HG03558 (cell line): ENCODE data around the gene CYP3A4.
"Not testable (repeated sequence)": the region's sequence is repeated elsewhere in the genome, so short reads cannot be mapped to it uniquely, and the experiment has no call there.

ENCODE experiments used
- ATAC-seq: cut with Tn5 transposase; IDR thresholded peaks from one replicate; pipeline ENCODE4 v1.9.1; 2021; ENCODE audit warnings: moderate number of reproducible peaks; ENCODE audit not compliant: unreplicated experiment; ENCODE audit errors: extremely low read depth

CYP3A4 gene

GRCh38 chr7:99762680-99763327, 21.2 kb downstream of the CYP3A4 start:
- ATAC-seq: no peak

DNA sequence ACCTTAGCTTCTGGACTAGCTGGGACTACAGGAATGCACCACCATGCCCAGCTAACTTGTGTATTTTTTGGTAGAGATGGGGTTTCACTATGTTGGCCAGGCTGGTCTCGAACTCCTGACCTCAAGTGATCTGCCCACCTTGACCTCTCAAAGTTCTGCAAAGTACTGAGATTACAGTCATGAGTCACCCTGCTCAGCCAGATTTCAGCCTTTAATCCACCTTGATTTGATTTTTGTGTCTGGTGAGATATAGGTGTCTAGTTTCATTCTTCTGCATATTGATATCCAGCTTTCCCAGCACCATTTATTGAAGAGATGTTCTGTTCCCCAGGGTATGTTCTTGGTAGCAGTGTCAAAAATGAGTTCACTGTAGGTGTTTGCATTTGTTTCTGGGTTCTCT, 28.9 kb downstream of the CYP3A4 start:
- no peak for ATAC-seq

- no peak for ATAC-seq
Measured at GRCh38 chr7:99752356-99752755, 31.6 kb downstream of the CYP3A4 start.

- not testable (repeated sequence) for ATAC-seq
Measured at GRCh38 chr7:99751322-99752052, 32.5 kb downstream of the CYP3A4 start.

DNA sequence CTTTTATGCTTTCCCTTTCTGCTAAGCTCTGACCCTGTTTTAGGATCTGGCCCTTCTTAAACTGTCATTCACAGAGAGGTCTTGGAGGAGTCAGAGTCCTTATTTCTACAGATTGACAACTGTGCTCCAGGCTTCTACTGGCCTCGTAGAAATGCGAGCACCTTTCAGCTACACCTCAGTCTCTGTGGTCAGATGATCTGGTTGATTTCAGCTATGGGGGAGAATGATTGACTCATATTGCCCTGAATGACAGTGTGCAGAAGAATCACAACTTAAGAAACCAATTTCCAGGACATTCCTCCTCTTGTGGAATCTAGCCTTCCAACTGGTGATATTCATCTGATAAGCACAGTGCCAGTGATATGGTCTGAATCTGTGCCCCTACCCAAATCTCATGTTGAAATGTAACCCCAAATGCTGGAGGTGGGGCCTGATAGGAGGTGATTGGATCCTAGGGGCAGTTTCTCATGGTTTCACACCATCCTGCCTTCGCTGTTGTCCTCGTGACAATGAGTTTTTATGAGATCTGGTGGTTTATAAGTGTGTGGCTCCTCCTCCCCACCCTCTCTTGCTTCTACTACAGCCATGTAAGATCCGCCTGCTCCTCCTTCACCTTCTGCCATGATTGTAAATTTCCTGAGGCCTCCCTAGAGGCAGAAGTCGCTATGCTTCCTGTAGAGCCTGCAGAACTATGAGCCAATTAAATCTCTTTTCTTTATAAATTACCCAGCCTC, 35.0 kb downstream of the CYP3A4 start:
- ATAC-seq: no peak

GRCh38 chr7:99746915-99747314, 37.1 kb downstream of the CYP3A4 start:
- ATAC-seq: not testable (repeated sequence)

GRCh38 chr7:99745395-99745794, 38.6 kb downstream of the CYP3A4 start:
- not testable (repeated sequence) for ATAC-seq

DNA sequence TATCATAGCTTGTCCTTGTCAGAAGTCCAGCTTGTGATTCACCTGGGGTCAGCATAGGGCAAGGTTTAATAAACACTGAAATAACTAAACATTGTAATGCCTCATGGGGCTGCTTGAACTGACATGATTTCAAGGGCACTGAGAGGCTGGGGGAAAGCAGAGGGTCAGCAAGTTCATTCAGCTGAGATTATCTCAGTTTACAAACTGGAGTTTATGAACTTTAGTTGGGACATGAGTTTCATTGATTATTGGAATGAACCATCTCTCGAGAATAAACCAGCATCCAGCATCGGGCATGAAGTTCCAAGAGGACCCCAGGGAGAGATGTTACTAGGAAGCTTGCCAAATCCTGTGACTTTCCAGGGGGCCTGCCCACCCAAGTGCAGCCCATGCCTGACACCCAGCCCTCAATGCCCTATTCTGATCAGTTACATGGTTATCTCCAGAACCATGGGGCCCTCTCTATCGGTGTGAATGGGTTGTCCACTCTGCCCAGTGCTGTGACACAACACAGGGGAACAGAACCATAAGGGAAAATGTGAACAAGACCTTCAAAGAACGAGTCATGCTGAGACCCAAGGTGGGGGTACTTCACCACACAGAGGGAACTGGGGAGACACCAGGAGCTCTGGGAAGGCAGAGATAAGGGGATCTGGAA, 41.1 kb downstream of the CYP3A4 start:
- no peak for ATAC-seq

- no peak for ATAC-seq
Measured at GRCh38 chr7:99741441-99741795, 42.6 kb downstream of the CYP3A4 start.

DNA sequence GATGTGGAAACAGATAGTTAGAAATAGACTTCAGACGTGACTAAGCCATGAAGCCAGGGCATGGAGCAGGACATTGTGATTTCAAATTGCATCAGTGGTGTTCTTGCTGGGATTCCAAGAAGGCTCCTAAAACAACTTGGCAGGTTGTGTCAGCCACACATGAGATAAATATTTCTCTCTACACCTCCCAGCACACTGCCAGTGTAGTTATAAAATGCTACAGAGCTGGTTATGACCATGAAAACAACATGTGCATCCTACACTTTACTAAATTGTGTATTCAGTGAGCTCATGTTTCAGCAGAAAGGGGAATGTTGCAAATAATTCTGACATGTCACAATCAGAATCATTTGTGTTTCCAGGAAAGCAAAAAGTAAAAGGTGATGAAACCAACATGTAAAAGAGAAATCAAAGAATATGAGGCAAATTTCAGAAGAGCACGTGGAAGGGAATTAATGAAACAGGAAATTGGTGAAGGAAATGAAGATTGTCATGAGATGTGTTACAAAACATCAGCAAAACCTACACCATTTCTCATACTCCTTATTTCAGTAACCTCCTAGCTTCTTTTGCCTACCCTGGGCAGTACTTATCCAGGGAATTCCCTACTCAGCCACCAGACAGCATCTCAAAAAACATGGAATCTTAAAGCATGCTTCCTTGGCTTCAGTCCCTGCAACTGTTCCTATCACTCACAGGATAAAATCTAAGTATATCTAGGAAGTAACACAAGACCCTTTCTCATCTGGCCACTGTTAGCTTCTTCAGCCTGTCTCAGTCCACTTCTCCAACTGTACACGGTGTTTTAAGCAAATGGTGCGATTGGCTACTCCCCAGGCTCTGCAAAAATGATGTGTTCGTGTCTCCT, 43.2 kb downstream of the CYP3A4 start:
- ATAC-seq: no peak

GRCh38 chr7:99739699-99740572, 44.0 kb downstream of the CYP3A4 start:
- no peak for ATAC-seq

- no peak for ATAC-seq
Measured at GRCh38 chr7:99737726-99738125, 46.3 kb downstream of the CYP3A4 start.

DNA sequence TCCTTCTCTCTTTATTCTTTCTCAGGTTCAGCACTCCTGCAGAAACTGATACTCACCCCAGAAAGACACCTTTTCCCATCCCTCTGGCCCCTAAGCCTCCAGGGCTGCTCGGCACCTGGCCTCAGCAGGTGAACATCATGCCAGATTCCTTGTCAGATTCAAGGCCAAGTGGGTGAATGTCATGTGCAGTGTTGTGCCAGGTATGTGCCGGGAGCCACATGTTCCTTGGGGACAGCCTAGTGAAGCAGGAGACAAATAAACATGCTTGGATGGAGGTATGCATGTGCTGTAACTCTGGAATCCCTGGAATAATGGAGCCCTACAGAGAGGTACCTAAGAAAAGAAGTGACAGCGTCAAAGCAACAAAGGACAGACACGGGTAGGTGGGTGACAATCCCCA, 47.3 kb downstream of the CYP3A4 start:
- ATAC-seq: not testable (repeated sequence)

DNA sequence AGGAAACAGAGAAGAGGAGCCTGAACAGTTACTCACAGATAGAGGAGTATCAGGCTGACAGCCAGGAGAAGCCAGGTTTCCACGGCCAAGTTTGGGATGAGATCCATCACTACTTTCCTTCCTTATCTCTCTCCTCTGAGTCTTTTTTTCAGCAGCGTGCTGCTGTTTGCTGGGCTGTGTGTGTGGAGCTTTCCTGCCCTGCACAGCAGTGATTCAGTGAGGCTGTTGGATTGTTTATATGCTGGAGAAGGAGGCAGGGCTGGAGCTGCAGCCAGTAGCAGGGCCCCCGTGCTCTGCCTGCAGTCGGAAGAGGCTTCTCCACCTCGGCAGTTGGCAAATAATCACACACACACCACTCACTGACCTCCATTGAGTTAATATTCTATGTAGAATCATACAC, 49.0 kb downstream of the CYP3A4 start, which contains the start of gene CYP3A7:
Gene CYP3A7 (minus strand): TSS at position 210 of the 400 bp plus-strand sequence. CDS start 103 bp downstream, at position 107.
- no peak for ATAC-seq

- no peak for ATAC-seq
Measured at GRCh38 chr7:99733448-99733847, 50.5 kb downstream of the CYP3A4 start.

GRCh38 chr7:99733003-99733402, 51.0 kb downstream of the CYP3A4 start:
- no peak for ATAC-seq

DNA sequence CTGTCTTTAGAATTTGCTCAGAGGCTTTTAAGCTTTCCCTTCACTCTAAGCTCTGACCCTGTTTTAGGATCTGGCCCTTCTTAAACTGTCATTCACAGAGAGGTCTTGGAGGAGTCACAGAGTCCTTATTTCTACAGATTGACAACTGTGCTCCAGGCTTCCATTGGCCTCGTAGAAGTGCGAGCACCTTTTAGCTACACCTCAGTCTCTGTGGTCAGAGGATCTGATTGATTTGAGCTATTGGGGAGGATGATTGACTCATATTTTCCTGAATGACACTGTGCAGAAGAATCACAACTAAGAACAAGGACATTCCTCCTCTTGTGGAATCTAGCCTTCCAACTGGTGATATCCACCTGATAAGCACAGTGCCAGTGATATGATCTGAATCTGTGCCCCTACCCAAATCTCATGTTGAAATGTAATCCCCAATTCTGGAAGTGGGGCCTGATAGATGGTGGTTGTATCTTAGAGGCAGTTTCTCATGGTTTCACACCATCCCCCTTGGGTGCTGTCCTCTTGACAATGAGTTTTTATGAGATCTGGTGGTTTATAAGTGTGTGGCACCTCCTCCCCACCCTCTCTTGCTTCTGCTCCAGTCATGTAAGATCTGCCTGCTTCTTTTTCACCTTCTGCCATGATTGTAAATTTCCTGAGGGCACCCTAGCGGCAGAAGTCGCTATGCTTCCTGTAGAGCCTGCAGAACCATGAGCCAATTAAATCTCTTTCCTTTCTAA, 52.2 kb downstream of the CYP3A4 start:
- ATAC-seq: no peak

DNA sequence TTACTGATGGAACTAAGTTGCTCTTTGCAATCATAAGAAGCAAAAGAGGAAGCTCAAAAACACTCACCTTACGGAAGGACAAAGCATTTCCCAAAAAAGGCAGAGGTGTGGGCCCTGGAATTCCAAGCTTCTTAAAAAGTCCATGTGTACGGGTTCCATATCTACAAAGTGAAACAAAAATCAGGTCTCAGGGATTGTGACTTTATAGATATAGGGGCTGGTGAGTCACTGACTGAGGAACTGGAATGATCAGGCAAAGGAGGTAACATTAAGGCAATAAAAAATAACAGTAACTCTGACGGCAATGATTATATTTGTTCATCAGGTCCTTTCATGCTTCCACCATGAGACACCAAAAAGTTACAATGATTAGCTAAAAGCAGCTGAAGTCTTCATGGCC, 53.0 kb downstream of the CYP3A4 start:
- no peak for ATAC-seq
